ENCODE measurements around the gene TCTA.
"Not testable (repeated sequence)": the region's sequence is repeated elsewhere in the genome, so short reads cannot be mapped to it uniquely, and the experiment has no call there.

TCTA gene

DNA sequence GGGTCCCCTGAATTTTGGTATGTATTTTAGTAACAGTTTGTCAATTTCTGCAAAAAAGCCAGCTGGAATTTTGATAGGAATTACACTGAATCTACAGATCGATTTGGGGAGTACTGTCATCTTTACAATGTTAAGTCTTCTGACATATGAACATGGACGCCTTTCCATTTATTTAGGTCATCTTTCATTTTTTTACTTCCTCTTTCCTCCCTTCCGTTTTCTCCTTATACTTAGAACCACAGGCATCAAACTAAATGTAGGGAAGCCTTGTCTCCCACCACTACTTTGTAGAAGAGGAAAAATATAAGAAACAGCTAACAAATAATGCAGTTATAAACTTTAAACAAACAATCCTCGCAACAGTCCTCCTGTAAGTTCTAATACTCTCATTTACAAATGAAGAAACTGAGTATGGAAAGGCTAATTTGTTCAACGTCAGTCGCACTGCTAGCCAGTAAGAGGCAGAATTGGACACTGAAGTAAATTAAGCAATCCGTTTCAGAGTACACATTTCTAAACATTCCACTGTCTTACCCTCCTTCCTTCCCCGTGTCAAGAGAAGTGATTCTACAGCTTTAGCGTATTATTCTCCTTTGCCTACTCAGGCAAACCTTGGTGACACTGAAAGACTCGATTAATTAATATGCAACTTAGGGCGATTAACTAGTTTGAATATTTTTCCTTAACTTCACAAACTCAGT lies 26.0 kb upstream of the TCTA start:
- no peaks in the 10 kb centered on the region for H3K27me3 ChIP-seq (ENCODE audit: low read depth, low read length)
- peaks cover 22% of the 10 kb centered on the region for H3K36me3 ChIP-seq (replicated peaks; ENCODE audit: low read depth, low read length)
- no peak overlapping the region for H3K4me3 ChIP-seq (ENCODE audit: low read length)
- peak overlapping the region; percentile 7; the same call in 1 of the 2 replicates for H3K27ac ChIP-seq (ENCODE audit: low read length)
- peak overlapping the region; percentile 36 for H3K4me2 ChIP-seq (ENCODE audit: low read length)
- H3K4me1 ChIP-seq (ENCODE audit: low read length) = peaks cover 11% of the 10 kb centered on the region
- H3K9ac ChIP-seq (ENCODE audit: low read length) = no peak overlapping the region
- no peak for TF ChIP-seq EZH2phosphoT487 (IDR thresholded peaks at IDR 0.05; ENCODE audit: low read depth)
- TF ChIP-seq, protein P1, sequence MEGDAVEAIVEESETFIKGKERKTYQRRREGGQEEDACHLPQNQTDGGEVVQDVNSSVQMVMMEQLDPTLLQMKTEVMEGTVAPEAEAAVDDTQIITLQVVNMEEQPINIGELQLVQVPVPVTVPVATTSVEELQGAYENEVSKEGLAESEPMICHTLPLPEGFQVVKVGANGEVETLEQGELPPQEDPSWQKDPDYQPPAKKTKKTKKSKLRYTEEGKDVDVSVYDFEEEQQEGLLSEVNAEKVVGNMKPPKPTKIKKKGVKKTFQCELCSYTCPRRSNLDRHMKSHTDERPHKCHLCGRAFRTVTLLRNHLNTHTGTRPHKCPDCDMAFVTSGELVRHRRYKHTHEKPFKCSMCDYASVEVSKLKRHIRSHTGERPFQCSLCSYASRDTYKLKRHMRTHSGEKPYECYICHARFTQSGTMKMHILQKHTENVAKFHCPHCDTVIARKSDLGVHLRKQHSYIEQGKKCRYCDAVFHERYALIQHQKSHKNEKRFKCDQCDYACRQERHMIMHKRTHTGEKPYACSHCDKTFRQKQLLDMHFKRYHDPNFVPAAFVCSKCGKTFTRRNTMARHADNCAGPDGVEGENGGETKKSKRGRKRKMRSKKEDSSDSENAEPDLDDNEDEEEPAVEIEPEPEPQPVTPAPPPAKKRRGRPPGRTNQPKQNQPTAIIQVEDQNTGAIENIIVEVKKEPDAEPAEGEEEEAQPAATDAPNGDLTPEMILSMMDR (IDR thresholded peaks at IDR 0.05; ENCODE audit: low read depth, low read length) = no peak
- H3K9me3 ChIP-seq (ENCODE audit: insufficient read depth, low read length) = no peaks in the 10 kb centered on the region
- no peak overlapping the region for H2AFZ ChIP-seq (ENCODE audit: low read depth, low read length)
- H4K20me1 ChIP-seq (ENCODE audit: insufficient read depth, low read length) = peaks cover 90% of the 10 kb centered on the region
- peaks cover 99% of the 10 kb centered on the region for H3K79me2 ChIP-seq (ENCODE audit: low read length)

DNA sequence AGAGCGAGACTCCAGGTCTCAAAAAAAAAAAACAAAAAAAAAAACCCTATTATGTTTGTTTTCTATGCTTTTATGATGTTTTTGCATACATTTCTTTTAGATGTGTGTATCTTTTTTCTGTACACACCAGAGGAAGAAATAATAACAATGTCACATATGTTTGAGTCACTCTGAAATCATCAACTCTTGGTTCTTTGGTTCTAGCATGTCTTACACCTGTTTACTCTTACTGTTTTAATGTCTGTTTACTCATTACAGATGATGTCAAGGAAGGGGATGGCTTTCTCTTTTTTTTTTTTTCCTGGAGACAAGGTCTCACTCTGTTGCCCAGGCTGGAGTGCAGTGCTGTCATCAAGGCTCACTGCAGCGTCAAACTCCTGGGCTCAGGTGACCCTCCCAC lies 24.5 kb upstream of the TCTA start:
- no peak for TF ChIP-seq EZH2phosphoT487 (IDR thresholded peaks at IDR 0.05; ENCODE audit: low read depth)
- TF ChIP-seq, protein P1 (IDR thresholded peaks at IDR 0.05; ENCODE audit: low read depth, low read length) = no peak
- H3K36me3 ChIP-seq (replicated peaks; ENCODE audit: low read depth, low read length) = peaks cover 24% of the 10 kb centered on the region
- no peak overlapping the region for H3K4me3 ChIP-seq (ENCODE audit: low read length)
- no peak overlapping the region for H2AFZ ChIP-seq (ENCODE audit: low read depth, low read length)
- H3K9ac ChIP-seq (ENCODE audit: low read length) = no peak overlapping the region
- H4K20me1 ChIP-seq (ENCODE audit: insufficient read depth, low read length) = peaks cover 91% of the 10 kb centered on the region
- peaks cover 11% of the 10 kb centered on the region for H3K4me1 ChIP-seq (ENCODE audit: low read length)
- no peaks in the 10 kb centered on the region for H3K27me3 ChIP-seq (ENCODE audit: low read depth, low read length)
- peaks cover 99% of the 10 kb centered on the region for H3K79me2 ChIP-seq (ENCODE audit: low read length)
- H3K9me3 ChIP-seq (ENCODE audit: insufficient read depth, low read length) = no peaks in the 10 kb centered on the region
- H3K27ac ChIP-seq (ENCODE audit: low read length) = no peak overlapping the region
- H3K4me2 ChIP-seq (ENCODE audit: low read length) = no peak overlapping the region

DNA sequence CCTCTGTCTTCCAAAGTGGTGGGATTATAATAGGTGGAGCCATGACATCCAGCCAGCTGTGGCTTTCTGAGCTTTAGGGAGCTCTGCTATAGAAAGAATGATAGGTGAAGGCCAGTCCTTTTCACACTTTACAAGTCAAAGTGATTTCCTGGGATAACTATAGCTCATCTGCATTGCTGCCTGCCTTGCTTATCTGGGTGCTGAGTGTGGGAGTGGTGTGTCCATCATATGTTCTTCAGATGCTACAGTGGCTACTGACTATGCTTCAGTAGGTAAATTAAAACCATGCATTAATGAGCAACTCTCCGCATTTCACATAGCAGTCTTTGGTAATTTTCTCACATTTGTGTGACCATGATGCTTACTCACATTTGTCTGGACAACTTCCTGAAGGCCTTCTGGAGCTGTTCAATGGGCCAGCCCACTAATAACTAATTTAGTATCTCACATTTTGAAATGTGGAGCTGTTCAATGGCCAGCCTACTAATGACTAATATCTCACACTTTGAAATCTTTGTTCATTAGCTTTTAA lies 23.9 kb upstream of the TCTA start:
- peaks cover 11% of the 10 kb centered on the region for H3K4me1 ChIP-seq (ENCODE audit: low read length)
- no peaks in the 10 kb centered on the region for H3K9me3 ChIP-seq (ENCODE audit: insufficient read depth, low read length)
- peaks cover 24% of the 10 kb centered on the region for H3K36me3 ChIP-seq (replicated peaks; ENCODE audit: low read depth, low read length)
- TF ChIP-seq EZH2phosphoT487 (IDR thresholded peaks at IDR 0.05; ENCODE audit: low read depth) = no peak
- TF ChIP-seq, protein P1 (IDR thresholded peaks at IDR 0.05; ENCODE audit: low read depth, low read length) = no peak
- H4K20me1 ChIP-seq (ENCODE audit: insufficient read depth, low read length) = peaks cover 92% of the 10 kb centered on the region
- H2AFZ ChIP-seq (ENCODE audit: low read depth, low read length) = no peak overlapping the region
- H3K4me2 ChIP-seq (ENCODE audit: low read length) = no peak overlapping the region
- H3K27ac ChIP-seq (ENCODE audit: low read length) = no peak overlapping the region
- no peak overlapping the region for H3K9ac ChIP-seq (ENCODE audit: low read length)
- peaks cover 99% of the 10 kb centered on the region for H3K79me2 ChIP-seq (ENCODE audit: low read length)
- no peak overlapping the region for H3K4me3 ChIP-seq (ENCODE audit: low read length)
- H3K27me3 ChIP-seq (ENCODE audit: low read depth, low read length) = no peaks in the 10 kb centered on the region

DNA sequence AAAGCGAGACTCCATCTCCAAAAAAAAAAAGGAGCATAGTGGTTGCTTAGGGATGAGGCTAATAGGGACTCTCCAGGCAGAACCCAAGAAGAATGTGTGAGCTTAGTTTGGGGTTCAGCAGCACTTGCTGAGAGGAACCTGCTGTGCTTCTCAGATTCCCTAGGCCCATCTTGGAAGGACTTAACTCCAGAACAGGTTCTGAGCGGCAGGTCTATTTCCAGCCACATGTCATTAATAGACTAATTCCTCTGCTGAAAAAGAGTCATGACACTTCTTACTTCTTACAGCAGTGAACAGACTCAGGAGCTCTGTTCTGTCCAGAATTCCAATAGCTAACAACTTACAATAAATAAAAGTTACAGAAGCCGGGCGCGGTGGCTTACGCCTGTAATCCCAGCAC lies 22.9 kb upstream of the TCTA start:
- no peaks in the 10 kb centered on the region for H3K9me3 ChIP-seq (ENCODE audit: insufficient read depth, low read length)
- no peak overlapping the region for H3K4me3 ChIP-seq (ENCODE audit: low read length)
- H3K27me3 ChIP-seq (ENCODE audit: low read depth, low read length) = no peaks in the 10 kb centered on the region
- peaks cover 99% of the 10 kb centered on the region for H3K79me2 ChIP-seq (ENCODE audit: low read length)
- H3K27ac ChIP-seq (ENCODE audit: low read length) = no peak overlapping the region
- no peak overlapping the region for H2AFZ ChIP-seq (ENCODE audit: low read depth, low read length)
- H3K36me3 ChIP-seq (replicated peaks; ENCODE audit: low read depth, low read length) = peaks cover 21% of the 10 kb centered on the region
- TF ChIP-seq EZH2phosphoT487 (IDR thresholded peaks at IDR 0.05; ENCODE audit: low read depth) = no peak
- TF ChIP-seq, protein P1 (IDR thresholded peaks at IDR 0.05; ENCODE audit: low read depth, low read length) = no peak
- H3K4me1 ChIP-seq (ENCODE audit: low read length) = peaks cover 11% of the 10 kb centered on the region
- no peak overlapping the region for H3K9ac ChIP-seq (ENCODE audit: low read length)
- H4K20me1 ChIP-seq (ENCODE audit: insufficient read depth, low read length) = peaks cover 87% of the 10 kb centered on the region
- H3K4me2 ChIP-seq (ENCODE audit: low read length) = no peak overlapping the region

DNA sequence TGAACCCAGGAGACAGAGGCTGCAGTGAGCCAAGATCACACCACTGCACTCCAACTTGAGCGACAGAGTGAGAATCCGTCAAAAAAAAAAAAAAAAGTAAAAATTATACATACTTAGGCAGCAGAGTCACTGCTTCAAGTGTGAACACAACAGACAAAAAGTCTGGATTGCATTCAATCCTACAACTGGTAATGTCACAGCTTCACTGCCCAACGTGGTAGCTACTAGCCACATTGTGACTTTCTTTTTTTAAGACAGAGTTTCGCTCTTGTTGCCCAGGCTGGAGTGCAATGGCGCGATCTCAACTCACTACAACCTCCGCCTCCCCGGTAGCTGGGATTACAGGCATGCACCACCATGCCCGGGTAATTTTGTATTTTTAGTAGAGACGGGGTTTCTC lies 20.9 kb upstream of the TCTA start:
- H3K27ac ChIP-seq (ENCODE audit: low read length); H3K9me3 ChIP-seq (ENCODE audit: insufficient read depth, low read length); H3K4me1 ChIP-seq (ENCODE audit: low read length); H2AFZ ChIP-seq (ENCODE audit: low read depth, low read length); H3K4me2 ChIP-seq (ENCODE audit: low read length); H3K27me3 ChIP-seq (ENCODE audit: low read depth, low read length); H3K4me3 ChIP-seq (ENCODE audit: low read length); H3K9ac ChIP-seq (ENCODE audit: low read length): not testable (repeated sequence)
- peaks cover 31% of the 10 kb centered on the region for H3K36me3 ChIP-seq (replicated peaks; ENCODE audit: low read depth, low read length)
- peaks cover 99% of the 10 kb centered on the region for H3K79me2 ChIP-seq (ENCODE audit: low read length)
- H4K20me1 ChIP-seq (ENCODE audit: insufficient read depth, low read length) = peaks cover 85% of the 10 kb centered on the region

Data from OCI-LY3 (cell line).